HAP-1 (cell line): ENCODE data around the gene CBFA2T2.

Experiments
- DNase-seq, 2 experiments: peaks; one replicate each; pipeline ENCODE4 v3.0.0-alpha.2; 2016 to 2020; ENCODE audit warnings: low spot score in 2 of 2
- H3K27me3 ChIP-seq: fragments of 250-450 bp; sonication (Bioruptor Pico); 2 replicates; pipeline ENCODE4 v1.5.1; 2020; ENCODE audit warnings: low read depth, mild to moderate bottlenecking, moderate library complexity
- H3K36me3 ChIP-seq: fragments of 250-450 bp; sonication (Bioruptor Pico); replicated peaks from 2 replicates; pipeline ENCODE4 v1.5.1; 2020; ENCODE audit warnings: mild to moderate bottlenecking
- H3K4me1 ChIP-seq: fragments of 250-450 bp; sonication (Bioruptor Pico); 2 replicates; pipeline ENCODE4 v1.5.1; 2020; ENCODE audit warnings: mild to moderate bottlenecking
- H3K4me3 ChIP-seq: fragments of 250-450 bp; sonication (Bioruptor Pico); 2 replicates; pipeline ENCODE4 v1.5.1; 2020; ENCODE audit warnings: mild to moderate bottlenecking, moderate library complexity
- H3K9me3 ChIP-seq: fragments of 250-450 bp; sonication (Bioruptor Pico); 2 replicates; pipeline ENCODE4 v1.5.1; 2020; ENCODE audit warnings: mild to moderate bottlenecking, moderate library complexity
- in situ Hi-C: fragments of 300-500 bp; cut with MboI; formaldehyde crosslinking; loops from 3 replicates; pipeline ENCODE4 v1.14.3; 2020; ENCODE audit warnings: low sequenced_read_pairs, inconsistent platforms, mixed read lengths

Gene CBFA2T2

GRCh38 chr20:33602826-33603590 lies 113.1 kb downstream of the CBFA2T2 start:
- in situ Hi-C loops: no loop called here
- Histone ChIP-seq H3K4me1 (no peaks in the 10 kb centered on the region), H3K36me3 (peaks cover 5% of the 10 kb centered on the region; the same call in 1 of the 2 replicates), H3K4me3 (no peak overlapping the region), H3K9me3 (no peaks in the 10 kb centered on the region), H3K27me3 (no peaks in the 10 kb centered on the region)
- DNase-seq: no peak

GRCh38 chr20:33604084-33604990 lies 114.4 kb downstream of the CBFA2T2 start:
- in situ Hi-C loops: no loop called here
- Histone ChIP-seq H3K4me1 (no peaks in the 10 kb centered on the region), H3K9me3 (no peaks in the 10 kb centered on the region), H3K36me3 (peaks cover 5% of the 10 kb centered on the region; the same call in 1 of the 2 replicates), H3K4me3 (no peak overlapping the region), H3K27me3 (no peaks in the 10 kb centered on the region)
- no peak for DNase-seq

- no peaks in the 10 kb centered on the region for H3K27me3 ChIP-seq
- H3K36me3 ChIP-seq: peaks cover 5% of the 10 kb centered on the region; the same call in 1 of the 2 replicates
- DNase-seq: no peak
- no peaks in the 10 kb centered on the region for H3K4me1 ChIP-seq
- H3K9me3 ChIP-seq: no peaks in the 10 kb centered on the region
- no peak overlapping the region for H3K4me3 ChIP-seq
- in situ Hi-C loops: no loop called here
Measured at GRCh38 chr20:33604991-33605370, 115.1 kb downstream of the CBFA2T2 start.

- in situ Hi-C loops: no loop called here
- H3K27me3 ChIP-seq: no peaks in the 10 kb centered on the region
- no peaks in the 10 kb centered on the region for H3K9me3 ChIP-seq
- H3K4me3 ChIP-seq: no peak overlapping the region
- H3K36me3 ChIP-seq: peaks cover 5% of the 10 kb centered on the region; the same call in 1 of the 2 replicates
- no peaks in the 10 kb centered on the region for H3K4me1 ChIP-seq
- no peak for DNase-seq
Measured at GRCh38 chr20:33606118-33606771, 116.3 kb downstream of the CBFA2T2 start.

- Histone ChIP-seq H3K9me3 (no peaks in the 10 kb centered on the region), H3K4me3 (no peak overlapping the region), H3K4me1 (peaks cover 9% of the 10 kb centered on the region), H3K27me3 (no peaks in the 10 kb centered on the region), H3K36me3 (peaks cover 10% of the 10 kb centered on the region)
- in situ Hi-C loops: no loop called here
- DNase-seq: no peak
Measured at GRCh38 chr20:33609504-33609903, 119.6 kb downstream of the CBFA2T2 start.

- peaks cover 10% of the 10 kb centered on the region for H3K36me3 ChIP-seq
- H3K9me3 ChIP-seq: no peaks in the 10 kb centered on the region
- H3K4me3 ChIP-seq: no peak overlapping the region
- in situ Hi-C loops: no loop called here
- no peaks in the 10 kb centered on the region for H3K27me3 ChIP-seq
- peaks cover 9% of the 10 kb centered on the region for H3K4me1 ChIP-seq
- no peak for DNase-seq
Measured at GRCh38 chr20:33611106-33611505, 121.2 kb downstream of the CBFA2T2 start.

- DNase-seq: peak in 1 of 2 experiments; percentile 60
- Histone ChIP-seq H3K9me3 (no peaks in the 10 kb centered on the region), H3K4me3 (no peak overlapping the region), H3K27me3 (no peaks in the 10 kb centered on the region), H3K36me3 (peaks cover 10% of the 10 kb centered on the region), H3K4me1 (peaks cover 9% of the 10 kb centered on the region)
- in situ Hi-C loops: no loop called here
Measured at GRCh38 chr20:33612001-33612400, 122.1 kb downstream of the CBFA2T2 start.

- in situ Hi-C loops: no loop called here
- DNase-seq: no peak
- Histone ChIP-seq H3K27me3 (no peaks in the 10 kb centered on the region), H3K4me3 (no peak overlapping the region), H3K9me3 (no peaks in the 10 kb centered on the region), H3K36me3 (no peaks in the 10 kb centered on the region), H3K4me1 (no peaks in the 10 kb centered on the region)
Measured at GRCh38 chr20:33621717-33622400, 132.0 kb downstream of the CBFA2T2 start.

GRCh38 chr20:33622705-33623365 lies 132.9 kb downstream of the CBFA2T2 start:
- no peaks in the 10 kb centered on the region for H3K27me3 ChIP-seq
- H3K4me1 ChIP-seq: no peaks in the 10 kb centered on the region
- H3K36me3 ChIP-seq: no peaks in the 10 kb centered on the region
- no peaks in the 10 kb centered on the region for H3K9me3 ChIP-seq
- in situ Hi-C loops: no loop called here
- DNase-seq: no peak
- H3K4me3 ChIP-seq: no peak overlapping the region

- DNase-seq: no peak
- H3K4me1 ChIP-seq: no peaks in the 10 kb centered on the region
- H3K27me3 ChIP-seq: no peaks in the 10 kb centered on the region
- no peak overlapping the region for H3K4me3 ChIP-seq
- in situ Hi-C loops: no loop called here
- no peaks in the 10 kb centered on the region for H3K36me3 ChIP-seq
- no peaks in the 10 kb centered on the region for H3K9me3 ChIP-seq
Measured at GRCh38 chr20:33624399-33624798, 134.5 kb downstream of the CBFA2T2 start.

- in situ Hi-C loops: no loop called here
- H3K36me3 ChIP-seq: no peaks in the 10 kb centered on the region
- no peaks in the 10 kb centered on the region for H3K9me3 ChIP-seq
- no peaks in the 10 kb centered on the region for H3K27me3 ChIP-seq
- DNase-seq: no peak
- H3K4me1 ChIP-seq: no peaks in the 10 kb centered on the region
- no peak overlapping the region for H3K4me3 ChIP-seq
Measured at GRCh38 chr20:33626190-33626589, 136.3 kb downstream of the CBFA2T2 start.

GRCh38 chr20:33627577-33628216 lies 137.8 kb downstream of the CBFA2T2 start:
- no peaks in the 10 kb centered on the region for H3K27me3 ChIP-seq
- H3K4me1 ChIP-seq: no peaks in the 10 kb centered on the region
- no peak overlapping the region for H3K4me3 ChIP-seq
- H3K9me3 ChIP-seq: no peaks in the 10 kb centered on the region
- H3K36me3 ChIP-seq: no peaks in the 10 kb centered on the region
- in situ Hi-C loops: no loop called here
- no peak for DNase-seq
